IMR-90 (cell line): ENCODE measurements around the gene EMD.

ENCODE experiments used
- CHD1 ChIP-seq: IDR thresholded peaks from 2 replicates; pipeline ENCODE4 v1.6.1; 2012; ENCODE audit warnings: low read depth, low read length, improper control_type of control experiment
- CTCF ChIP-seq: conservative IDR thresholded peaks from 2 replicates; pipeline ENCODE4 v1.5.1; 2012; ENCODE audit warnings: mild to moderate bottlenecking, low read depth, low read length, improper control_type of control experiment
- FOS ChIP-seq: fragments of 150-350 bp; IDR thresholded peaks from 2 replicates; pipeline ENCODE4 v1.6.1; 2016; ENCODE audit warnings: low read depth, low read length
- MAFK ChIP-seq: IDR thresholded peaks from 2 replicates; pipeline ENCODE4 v1.6.1; 2012; ENCODE audit warnings: low read depth, low read length, improper control_type of control experiment
- MAZ ChIP-seq: IDR thresholded peaks from 2 replicates; pipeline ENCODE4 v1.6.1; 2012; ENCODE audit warnings: low read depth, mild to moderate bottlenecking, low read length, improper control_type of control experiment, moderate library complexity, borderline replicate concordance
- NFE2L2 ChIP-seq: fragments of 150-350 bp; IDR thresholded peaks from 2 replicates; pipeline ENCODE4 v1.6.1; 2016; ENCODE audit warnings: low read depth, mild to moderate bottlenecking, low read length
- POLR2A ChIP-seq: IDR thresholded peaks from 2 replicates; pipeline ENCODE4 v1.6.1; 2012; ENCODE audit warnings: mild to moderate bottlenecking, low read depth, low read length
- RCOR1 ChIP-seq: IDR thresholded peaks from 2 replicates; pipeline ENCODE4 v1.6.1; 2012; ENCODE audit warnings: mild to moderate bottlenecking, low read length, improper control_type of control experiment; ENCODE audit not compliant: insufficient replicate concordance
- RFX5 ChIP-seq: IDR thresholded peaks from 2 replicates; pipeline ENCODE4 v1.8.0; 2012; ENCODE audit warnings: low read depth, mild to moderate bottlenecking, low read length, moderate library complexity
- SMC3 ChIP-seq: fragments of 150-350 bp; IDR thresholded peaks from 2 replicates; pipeline ENCODE4 v1.6.1; 2016; ENCODE audit warnings: low read depth, mild to moderate bottlenecking, antibody characterized with exemption, low read length, moderate library complexity

DNA sequence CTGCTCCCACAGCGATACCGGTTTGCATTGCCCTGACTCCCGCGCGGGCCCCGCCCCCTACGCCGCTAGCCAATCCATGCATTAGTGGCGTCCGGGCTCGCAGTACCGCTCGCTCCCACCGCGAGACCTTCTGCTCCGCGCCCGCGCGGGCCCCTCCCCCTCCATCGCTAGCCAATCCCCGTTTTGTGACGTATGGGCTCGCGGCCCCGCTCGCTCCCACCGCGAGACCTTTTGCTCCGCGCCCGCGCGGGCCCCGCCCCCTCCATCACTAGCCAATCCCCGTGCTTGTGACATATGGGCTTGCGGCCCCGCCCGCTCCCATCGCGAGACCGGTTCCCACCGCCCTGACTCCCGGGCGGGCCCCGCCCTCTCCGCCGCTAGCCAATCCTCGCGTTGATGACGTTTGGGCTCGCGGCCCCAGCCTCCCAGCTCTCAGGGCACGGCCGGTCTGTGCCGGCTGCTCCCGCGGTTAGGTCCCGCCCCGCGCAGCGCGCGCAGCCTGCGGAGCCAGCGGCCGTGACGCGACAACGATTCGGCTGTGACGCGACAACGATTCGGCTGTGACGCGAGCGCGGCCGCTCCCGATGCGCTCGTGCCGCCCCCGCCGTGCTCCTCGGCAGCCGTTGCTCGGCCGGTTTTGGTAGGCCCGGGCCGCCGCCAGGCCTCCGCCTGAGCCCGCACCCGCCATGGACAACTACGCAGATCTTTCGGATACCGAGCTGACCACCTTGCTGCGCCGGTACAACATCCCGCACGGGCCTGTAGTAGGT, at the start of gene EMD:
- no peak for TF ChIP-seq RCOR1
- no peak for TF ChIP-seq CTCF
- TF ChIP-seq NFE2L2: no peak
- TF ChIP-seq SMC3: no peak
- TF ChIP-seq RFX5: no peak
- peak; percentile 88 for TF ChIP-seq POLR2A
- 0 out of 2 replicates have a peak, but pooled peaks have one; percentile 61 for TF ChIP-seq CHD1
- peak; percentile 75; the same call in 1 of the 2 replicates for TF ChIP-seq MAZ
- no peak for TF ChIP-seq MAFK
- TF ChIP-seq FOS: no peak
